GM12892 (cell line): Measurements from ENCODE around the gene MST1R.

Experiments used
- POLR2A ChIP-seq: IDR thresholded peaks from 2 replicates; pipeline ENCODE4 v1.6.1; 2011; ENCODE audit warnings: low read depth, low read length, control low read depth
- POLR2AphosphoS5 ChIP-seq: IDR thresholded peaks from 2 replicates; pipeline ENCODE4 v1.6.1; 2011; ENCODE audit warnings: low read depth, low read length, control low read depth
- TAF1 ChIP-seq: IDR thresholded peaks from 2 replicates; pipeline ENCODE4 v1.6.1; 2011; ENCODE audit warnings: low read depth, mild to moderate bottlenecking, control low read depth, low read length, borderline replicate concordance

GRCh38 chr3:49898991-49899390, 4.7 kb downstream of the MST1R start:
- TF ChIP-seq POLR2A = no peak
- TF ChIP-seq POLR2AphosphoS5 = no peak
- no peak for TF ChIP-seq TAF1
